HepG2 (cell line): ENCODE measurements around the gene PROX1. TPM values are rescaled to one million over a fixed set of nuclear protein-coding genes. Genes with fewer than 3 reads are reported as not detected.
A peak's percentile ranks its signal among the peaks of the same experiment; 100 is the strongest.

Experiments used
- BCL6 ChIP-seq: IDR thresholded peaks from 2 replicates; pipeline ENCODE4 v1.6.1; 2016; ENCODE audit warnings: missing genetic modification reagents, missing compliant biosample characterization
- HOXA3 ChIP-seq: sonication (generic); formaldehyde crosslinking; IDR thresholded peaks from 2 replicates; pipeline ENCODE4 v1.5.0; 2020; ENCODE audit warnings: missing genetic modification reagents
- MBNL3 ChIP-seq: fragments of 250-450 bp; sonication (Bioruptor Pico); conservative IDR thresholded peaks from 2 replicates; pipeline ENCODE4 v1.8.0; 2022; ENCODE audit warnings: mild to moderate bottlenecking, inconsistent platforms
- MTA1 ChIP-seq: sonication (generic); formaldehyde crosslinking; IDR thresholded peaks from 2 replicates; pipeline ENCODE4 v1.4.0; 2020; ENCODE audit warnings: missing genetic modification reagents, mild to moderate bottlenecking, borderline replicate concordance
- MTF1 ChIP-seq: sonication (generic); formaldehyde crosslinking; IDR thresholded peaks from 2 replicates; pipeline ENCODE4 v1.5.0; 2020; ENCODE audit warnings: missing genetic modification reagents
- RCOR2 ChIP-seq: IDR thresholded peaks from 2 replicates; pipeline ENCODE4 v1.6.1; 2016; ENCODE audit warnings: missing biosample characterization, missing genetic modification reagents
- RERE ChIP-seq: IDR thresholded peaks from 2 replicates; pipeline ENCODE4 v1.6.1; 2016; ENCODE audit warnings: low read depth, missing genetic modification reagents, missing compliant biosample characterization
- RFXAP ChIP-seq: sonication (generic); formaldehyde crosslinking; IDR thresholded peaks from 2 replicates; pipeline ENCODE4 v1.4.0; 2020; ENCODE audit warnings: missing genetic modification reagents, borderline replicate concordance
- SAP130 ChIP-seq: IDR thresholded peaks from 2 replicates; pipeline ENCODE4 v1.6.1; 2016; ENCODE audit warnings: low read depth
- SP5 ChIP-seq: IDR thresholded peaks from 2 replicates; pipeline ENCODE4 v1.6.1; 2016; ENCODE audit warnings: low read depth, borderline replicate concordance
- ZNF234 ChIP-seq: sonication (generic); formaldehyde crosslinking; conservative IDR thresholded peaks from 2 replicates; pipeline ENCODE4 v1.5.1; 2020; ENCODE audit warnings: mild to moderate bottlenecking, missing genetic modification reagents
- ZNF773 ChIP-seq: sonication (generic); formaldehyde crosslinking; IDR thresholded peaks from 2 replicates; pipeline ENCODE4 v1.4.0; 2020; ENCODE audit warnings: missing genetic modification reagents, borderline replicate concordance
- polyA plus RNA-seq, 8 experiments: library from polyadenylated mRNA; depleted of rRNA in 3 of 8; stranded (reverse) in 7 of 8; unstranded in 1 of 8; fragments of >200 nt; fragmentation: Illumina TruSeq in 4 of 8; extraction: Trizol in 4 of 8; gene quantifications; 2 replicates each; pipeline versions ENCODE4 v1.2.1 to v1.2.3, GENCODE V29; 2011 to 2016; ENCODE audit warnings: low read depth in 4 of 8, missing spikeins in 1 of 8, mixed read lengths in 1 of 8; ENCODE audit not compliant: insufficient read depth in 1 of 8
- total RNA-seq, 5 experiments: library from RNA; depleted of rRNA; stranded (reverse); fragments of >200 nt; fragmentation: Illumina TruSeq; extraction: Trizol; gene quantifications; 2 replicates each; pipeline ENCODE4 v1.2.3, GENCODE V29; 2016; ENCODE audit warnings: low read depth in 1 of 5
- TF ChIP-seq, protein P1 (sequence below): sonication (generic); formaldehyde crosslinking; IDR thresholded peaks from 2 replicates; pipeline ENCODE4 v1.5.0; 2020; ENCODE audit warnings: mild to moderate bottlenecking, missing genetic modification reagents, borderline replicate concordance
- TF ChIP-seq, protein P2 (sequence below): sonication (generic); formaldehyde crosslinking; IDR thresholded peaks from 2 replicates; pipeline ENCODE4 v1.4.0; 2020; ENCODE audit warnings: missing genetic modification reagents
- TF ChIP-seq, protein P3 (sequence below): sonication (generic); formaldehyde crosslinking; IDR thresholded peaks from 2 replicates; pipeline ENCODE4 v1.9.0; 2021; ENCODE audit warnings: missing genetic modification reagents, borderline replicate concordance

PROX1 gene
- total and polyA plus RNA-seq, 2 of the 13 experiments (the other 11 are each of a cell fraction or from before 2014, with no cell fraction given), result 12.3 to 30.2 TPM

GRCh38 chr1:213989002-213989855 lies 1.5 kb downstream of the PROX1 start (continued):
- TF ChIP-seq, protein P1, sequence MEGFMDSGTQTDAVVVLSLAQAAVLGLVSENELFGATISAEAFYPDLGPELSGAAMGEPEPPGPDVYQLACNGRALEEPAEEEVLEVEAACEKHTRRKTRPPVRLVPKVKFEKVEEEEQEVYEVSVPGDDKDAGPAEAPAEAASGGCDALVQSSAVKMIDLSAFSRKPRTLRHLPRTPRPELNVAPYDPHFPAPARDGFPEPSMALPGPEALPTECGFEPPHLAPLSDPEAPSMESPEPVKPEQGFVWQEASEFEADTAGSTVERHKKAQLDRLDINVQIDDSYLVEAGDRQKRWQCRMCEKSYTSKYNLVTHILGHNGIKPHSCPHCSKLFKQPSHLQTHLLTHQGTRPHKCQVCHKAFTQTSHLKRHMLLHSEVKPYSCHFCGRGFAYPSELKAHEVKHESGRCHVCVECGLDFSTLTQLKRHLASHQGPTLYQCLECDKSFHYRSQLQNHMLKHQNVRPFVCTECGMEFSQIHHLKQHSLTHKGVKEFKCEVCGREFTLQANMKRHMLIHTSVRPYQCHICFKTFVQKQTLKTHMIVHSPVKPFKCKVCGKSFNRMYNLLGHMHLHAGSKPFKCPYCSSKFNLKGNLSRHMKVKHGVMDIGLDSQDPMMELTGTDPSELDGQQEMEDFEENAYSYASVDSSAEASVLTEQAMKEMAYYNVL (CRISPR knock-in tag), result peak; percentile 75; the same call in 1 of the 2 replicates
- TF ChIP-seq ZNF234 (CRISPR knock-in tag), result 0 out of 2 replicates have a peak, but pooled peaks have one; percentile 73
- 0 out of 2 replicates have a peak, but pooled peaks have one; percentile 20 for TF ChIP-seq RERE (CRISPR knock-in tag)
- no peak for TF ChIP-seq MTF1 (CRISPR knock-in tag)
- TF ChIP-seq RCOR2, result no peak
- peak; percentile 65 for TF ChIP-seq SAP130 (CRISPR knock-in tag)
- TF ChIP-seq ZNF773, result 0 out of 2 replicates have a peak, but pooled peaks have one; percentile 52
- TF ChIP-seq SP5 (CRISPR knock-in tag), result peak; percentile 82; the same call in 1 of the 2 replicates
- TF ChIP-seq, protein P2, sequence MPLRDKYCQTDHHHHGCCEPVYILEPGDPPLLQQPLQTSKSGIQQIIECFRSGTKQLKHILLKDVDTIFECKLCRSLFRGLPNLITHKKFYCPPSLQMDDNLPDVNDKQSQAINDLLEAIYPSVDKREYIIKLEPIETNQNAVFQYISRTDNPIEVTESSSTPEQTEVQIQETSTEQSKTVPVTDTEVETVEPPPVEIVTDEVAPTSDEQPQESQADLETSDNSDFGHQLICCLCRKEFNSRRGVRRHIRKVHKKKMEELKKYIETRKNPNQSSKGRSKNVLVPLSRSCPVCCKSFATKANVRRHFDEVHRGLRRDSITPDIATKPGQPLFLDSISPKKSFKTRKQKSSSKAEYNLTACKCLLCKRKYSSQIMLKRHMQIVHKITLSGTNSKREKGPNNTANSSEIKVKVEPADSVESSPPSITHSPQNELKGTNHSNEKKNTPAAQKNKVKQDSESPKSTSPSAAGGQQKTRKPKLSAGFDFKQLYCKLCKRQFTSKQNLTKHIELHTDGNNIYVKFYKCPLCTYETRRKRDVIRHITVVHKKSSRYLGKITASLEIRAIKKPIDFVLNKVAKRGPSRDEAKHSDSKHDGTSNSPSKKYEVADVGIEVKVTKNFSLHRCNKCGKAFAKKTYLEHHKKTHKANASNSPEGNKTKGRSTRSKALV (CRISPR knock-in tag), result 0 out of 2 replicates have a peak, but pooled peaks have one; percentile 40
- 0 out of 2 replicates have a peak, but pooled peaks have one; percentile 71 for TF ChIP-seq MTA1 (CRISPR knock-in tag)
- no peak; the same call in 1 of the 2 replicates for TF ChIP-seq RFXAP
- TF ChIP-seq BCL6, result peak; percentile 28; the same call in 1 of the 2 replicates
- TF ChIP-seq, protein P3, sequence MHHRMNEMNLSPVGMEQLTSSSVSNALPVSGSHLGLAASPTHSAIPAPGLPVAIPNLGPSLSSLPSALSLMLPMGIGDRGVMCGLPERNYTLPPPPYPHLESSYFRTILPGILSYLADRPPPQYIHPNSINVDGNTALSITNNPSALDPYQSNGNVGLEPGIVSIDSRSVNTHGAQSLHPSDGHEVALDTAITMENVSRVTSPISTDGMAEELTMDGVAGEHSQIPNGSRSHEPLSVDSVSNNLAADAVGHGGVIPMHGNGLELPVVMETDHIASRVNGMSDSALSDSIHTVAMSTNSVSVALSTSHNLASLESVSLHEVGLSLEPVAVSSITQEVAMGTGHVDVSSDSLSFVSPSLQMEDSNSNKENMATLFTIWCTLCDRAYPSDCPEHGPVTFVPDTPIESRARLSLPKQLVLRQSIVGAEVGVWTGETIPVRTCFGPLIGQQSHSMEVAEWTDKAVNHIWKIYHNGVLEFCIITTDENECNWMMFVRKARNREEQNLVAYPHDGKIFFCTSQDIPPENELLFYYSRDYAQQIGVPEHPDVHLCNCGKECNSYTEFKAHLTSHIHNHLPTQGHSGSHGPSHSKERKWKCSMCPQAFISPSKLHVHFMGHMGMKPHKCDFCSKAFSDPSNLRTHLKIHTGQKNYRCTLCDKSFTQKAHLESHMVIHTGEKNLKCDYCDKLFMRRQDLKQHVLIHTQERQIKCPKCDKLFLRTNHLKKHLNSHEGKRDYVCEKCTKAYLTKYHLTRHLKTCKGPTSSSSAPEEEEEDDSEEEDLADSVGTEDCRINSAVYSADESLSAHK (CRISPR knock-in tag), result no peak
- peak; percentile 45; the same call in 1 of the 2 replicates for TF ChIP-seq HOXA3 (CRISPR knock-in tag)
- TF ChIP-seq MBNL3 (CRISPR knock-in tag), result no peak
